ENCODE results near the gene APOBEC3H. TPM values are rescaled to one million over a fixed set of nuclear protein-coding genes. Genes with fewer than 3 reads are reported as not detected.

Gene APOBEC3H
- total RNA-seq, 1 donor: not detected

- Histone ChIP-seq H3K27ac (ENCODE audit: low read depth, low read length) (no peak within 1 kb of the TSS), H3K79me2 (ENCODE audit: insufficient read depth, low read length) (no peaks in the 10 kb centered on the region), H3K36me3 (ENCODE audit: insufficient read depth, low read length) (no peaks in the 10 kb centered on the region), H3K9me3 (ENCODE audit: low read depth, low read length) (no peaks in the 10 kb centered on the region), H3K4me1 (ENCODE audit: insufficient read depth, low read length) (peaks cover 10% of the 10 kb centered on the region), H3K4me3 (ENCODE audit: insufficient read depth, low read length) (peak within 1 kb of the TSS; percentile 73), H3K4me2 (ENCODE audit: insufficient read depth, low read length) (peak within 1 kb of the TSS; percentile 90), H3K27me3 (ENCODE audit: insufficient read depth, low read length) (peaks cover 44% of the 10 kb centered on the region), H2AFZ (ENCODE audit: low read length) (peak within 1 kb of the TSS; percentile 95), H4K20me1 (ENCODE audit: insufficient read depth, low read length) (peaks cover 4% of the 10 kb centered on the region)
- DNase-seq (ENCODE audit: insufficient read length, low spot score, missing footprints): peak; percentile 99
- no peak for TF ChIP-seq CTCF (IDR thresholded peaks at IDR 0.05; ENCODE audit: extremely low read depth, low read depth, low read length)
Observed at GRCh38 chr22:39152511-39153219, 55.6 kb downstream of the APOBEC3H start, which contains the start of gene CBX7. CBX7 (minus strand) TSS chr22:39152680; CDS start chr22:39152444, 236 bp downstream.

DNA sequence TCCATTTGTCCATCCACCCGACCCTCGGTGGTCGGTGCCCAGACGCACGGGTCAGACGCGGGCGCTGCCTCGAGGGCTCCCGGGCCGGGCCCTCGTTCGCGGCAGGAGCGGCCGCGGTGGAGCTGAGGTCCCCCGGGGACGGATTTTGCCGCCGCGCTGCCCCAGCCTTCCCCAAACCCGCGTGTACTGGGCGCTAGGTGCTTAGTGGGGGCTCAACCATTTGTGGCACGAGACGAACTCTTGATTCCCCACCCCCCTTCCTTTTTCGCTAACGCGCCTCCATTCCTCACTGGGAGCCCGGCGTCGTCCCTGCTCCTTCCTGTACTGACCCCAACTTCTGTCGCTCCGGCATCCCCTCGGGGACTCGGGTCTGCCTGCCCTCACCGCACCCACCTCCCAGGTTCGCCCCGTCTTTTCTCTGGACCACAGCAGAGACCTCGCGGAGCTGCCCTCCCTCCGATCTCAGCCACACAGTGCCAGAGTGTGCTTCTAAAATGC, 56.2 kb downstream of the APOBEC3H start:
- H3K4me1 ChIP-seq (ENCODE audit: insufficient read depth, low read length): peaks cover 10% of the 10 kb centered on the region
- no peak for TF ChIP-seq CTCF (IDR thresholded peaks at IDR 0.05; ENCODE audit: extremely low read depth, low read depth, low read length)
- peaks cover 47% of the 10 kb centered on the region for H3K27me3 ChIP-seq (ENCODE audit: insufficient read depth, low read length)
- no peaks in the 10 kb centered on the region for H3K9me3 ChIP-seq (ENCODE audit: low read depth, low read length)
- peak overlapping the region; percentile 95 for H2AFZ ChIP-seq (ENCODE audit: low read length)
- H3K4me3 ChIP-seq (ENCODE audit: insufficient read depth, low read length): peak overlapping the region; percentile 73
- H3K27ac ChIP-seq (ENCODE audit: low read depth, low read length): no peak overlapping the region
- H4K20me1 ChIP-seq (ENCODE audit: insufficient read depth, low read length): peaks cover 4% of the 10 kb centered on the region
- H3K4me2 ChIP-seq (ENCODE audit: insufficient read depth, low read length): peak overlapping the region; percentile 90
- no peaks in the 10 kb centered on the region for H3K79me2 ChIP-seq (ENCODE audit: insufficient read depth, low read length)
- peak; percentile 66 for DNase-seq (ENCODE audit: insufficient read length, low spot score, missing footprints)
- no peaks in the 10 kb centered on the region for H3K36me3 ChIP-seq (ENCODE audit: insufficient read depth, low read length)

Small RNAs within 50 kb of the gene (small RNA-seq; reads per million reads assigned to genes)
- not detected for gene AL022318.2
- gene COX5BP7: not detected

Other genes with a start within 250 kb of the APOBEC3H start
- 58.6 and 59.5 TPM in 2 replicates for gene CBX6, start 225.0 kb upstream of the APOBEC3H start, total RNA-seq
- not detected in 2 replicates for gene APOBEC3A, start 139.6 kb upstream of the APOBEC3H start, total RNA-seq
- gene APOBEC3B, start 114.9 kb upstream of the APOBEC3H start, total RNA-seq: 0.36 and 0.59 TPM in 2 replicates
- gene APOBEC3C, start 83.0 kb upstream of the APOBEC3H start, total RNA-seq: 16.6 and 20.0 TPM in 2 replicates
- 3.2 and 4.0 TPM in 2 replicates for gene APOBEC3D, start 76.1 kb upstream of the APOBEC3H start, total RNA-seq
- 3.5 and 5.1 TPM in 2 replicates for gene APOBEC3F, start 56.4 kb upstream of the APOBEC3H start, total RNA-seq
- gene APOBEC3G, start 20.0 kb upstream of the APOBEC3H start, total RNA-seq: 15.6 and 18.1 TPM in 2 replicates
- 12.7 and 14.5 TPM in 2 replicates for gene CBX7, start 55.4 kb downstream of the APOBEC3H start, total RNA-seq
- under 0.01 TPM in 1 of 2 replicates, not detected in the other for gene PDGFB, start 147.7 kb downstream of the APOBEC3H start, total RNA-seq
- 1,858 and 2,119 TPM in 2 replicates for gene RPL3, start 222.4 kb downstream of the APOBEC3H start, total RNA-seq

Measured in osteoblast (primary cell).